H1 (cell line): ENCODE measurements around the gene LRP1. TPM values are rescaled to one million over a fixed set of nuclear protein-coding genes. Genes with fewer than 3 reads are reported as not detected.

ENCODE experiments used
- CTCF ChIA-PET: fragments of 300-600 bp; sonication (Branson Sonifier 250); formaldehyde crosslinking; loops from one replicate; lab custom pipeline; 2021; ENCODE audit not compliant: partially characterized antibody; lab: Charles Lee
- POLR2A ChIA-PET: fragments of 300-600 bp; sonication (Branson Sonifier 250); formaldehyde crosslinking; loops from one replicate; lab custom pipeline; 2021; ENCODE audit warnings: inconsistent platforms; ENCODE audit not compliant: partially characterized antibody; lab: Charles Lee
- DNase-seq, 2 experiments: peaks; one replicate each; pipeline versions ENCODE4 v3.0.0 to v3.0.0-alpha.2; 2010 to 2022; ENCODE audit warnings: low spot score in 2 of 2, low read depth in 1 of 2, mixed read lengths in 1 of 2
- FAIRE-seq: peaks from 2 replicates; lab custom pipeline; 2011; peaks lifted over from hg19 to GRCh38; lab: Jason Lieb, UNC
- H2AFZ ChIP-seq: 2 replicates; pipeline ENCODE4 v1.8.1; 2012; ENCODE audit warnings: low read length, inconsistent platforms
- H2AK5ac ChIP-seq: 2 replicates; pipeline ENCODE4 v1.6.1; 2013; ENCODE audit warnings: low read depth, low read length
- H2BK120ac ChIP-seq: replicated peaks from 2 replicates; pipeline ENCODE3; 2013; ENCODE audit warnings: low read depth, low read length, inconsistent platforms
- H2BK12ac ChIP-seq: 2 replicates; pipeline ENCODE4 v1.6.1; 2013; ENCODE audit warnings: low read depth, low read length
- H2BK15ac ChIP-seq: 2 replicates; pipeline ENCODE4 v1.6.1; 2013; ENCODE audit warnings: low read length
- H2BK20ac ChIP-seq: 2 replicates; pipeline ENCODE4 v1.6.1; 2013; ENCODE audit warnings: low read length
- H2BK5ac ChIP-seq: 2 replicates; pipeline ENCODE4 v1.6.1; 2013; ENCODE audit warnings: low read depth, low read length
- H3K14ac ChIP-seq: 2 replicates; pipeline ENCODE4 v1.6.1; 2013; ENCODE audit warnings: inconsistent platforms; ENCODE audit not compliant: insufficient read length
- H3K18ac ChIP-seq: 2 replicates; pipeline ENCODE4 v1.6.1; 2013; ENCODE audit warnings: low read length; ENCODE audit errors: extremely low read depth
- H3K23ac ChIP-seq: 2 replicates; pipeline ENCODE4 v1.6.1; 2013; ENCODE audit warnings: inconsistent platforms; ENCODE audit not compliant: insufficient read length
- H3K23me2 ChIP-seq: 2 replicates; pipeline ENCODE4 v1.6.1; 2013; ENCODE audit warnings: low read depth, low read length
- H3K27ac ChIP-seq: 2 replicates; pipeline ENCODE4 v1.6.1; 2011; ENCODE audit warnings: low read depth, low read length, inconsistent platforms
- H3K27me3 ChIP-seq, 4 experiments: replicated peaks in 1 of 4; 1 replicate in 1 of 4; 2 replicates in 3 of 4; pipeline versions ENCODE4 v1.6.1 to v1.8.1; 2011 to 2013; ENCODE audit warnings: low read length in 3 of 4, mild to moderate bottlenecking in 3 of 4, inconsistent platforms in 2 of 4, mixed read lengths in 2 of 4, moderate library complexity in 1 of 4; ENCODE audit not compliant: control insufficient read depth in 3 of 4, insufficient read depth in 3 of 4; ENCODE audit errors: extremely low read depth in 1 of 4
- H3K36me3 ChIP-seq, 4 experiments: 2 replicates each; pipeline versions ENCODE4 v1.6.1 to v1.8.1; 2011 to 2013; ENCODE audit warnings: mild to moderate bottlenecking in 4 of 4, low read length in 3 of 4, moderate library complexity in 2 of 4, control low read depth in 1 of 4, inconsistent platforms in 1 of 4; ENCODE audit not compliant: insufficient read depth in 4 of 4, control insufficient read depth in 2 of 4
- H3K4ac ChIP-seq: replicated peaks from 2 replicates; pipeline ENCODE3; 2013; ENCODE audit warnings: low read length, low read depth, mixed read lengths, inconsistent platforms; ENCODE audit not compliant: insufficient read length
- H3K4me1 ChIP-seq, 4 experiments: replicated peaks in 1 of 4; 1 replicate in 1 of 4; 2 replicates in 3 of 4; pipeline versions ENCODE4 v1.6.1 to v1.8.1; 2011 to 2013; ENCODE audit warnings: low read length in 3 of 4, inconsistent platforms in 2 of 4, mixed read lengths in 1 of 4; ENCODE audit not compliant: insufficient read depth in 4 of 4, control insufficient read depth in 3 of 4
- H3K4me2 ChIP-seq, 2 experiments: 2 replicates each; pipeline versions ENCODE4 v1.6.1 to v1.8.1; 2011 to 2013; ENCODE audit warnings: low read depth in 2 of 2, low read length in 2 of 2, control low read depth in 1 of 2, inconsistent platforms in 1 of 2, mild to moderate bottlenecking in 1 of 2; ENCODE audit not compliant: insufficient read depth in 1 of 2
- H3K4me3 ChIP-seq, 4 experiments: fragments of 200-600, 300-600 bp in 1 of 4; sonication (generic), shearing (Covaris generic), sonication (Bioruptor Twin) in 1 of 4; 2 replicates each; pipeline versions ENCODE4 v1.5.1 to v1.8.1; 2011 to 2016; ENCODE audit warnings: low read length in 4 of 4, low read depth in 3 of 4, control low read depth in 2 of 4, inconsistent platforms in 2 of 4, mild to moderate bottlenecking in 2 of 4, mixed read lengths in 1 of 4, moderate library complexity in 1 of 4; ENCODE audit not compliant: insufficient read depth in 2 of 4; ENCODE audit errors: extremely low read depth in 1 of 4
- H3K56ac ChIP-seq: replicated peaks from 2 replicates; pipeline ENCODE3; 2013; ENCODE audit warnings: low read depth, mild to moderate bottlenecking, mixed read lengths, low read length, inconsistent platforms; ENCODE audit not compliant: insufficient read length
- H3K79me1 ChIP-seq: 2 replicates; pipeline ENCODE4 v1.6.1; 2013; ENCODE audit warnings: low read depth, low read length, control low read depth
- H3K79me2 ChIP-seq, 2 experiments: 2 replicates each; pipeline versions ENCODE4 v1.6.1 to v1.8.1; 2012 to 2013; ENCODE audit warnings: low read length in 2 of 2, mild to moderate bottlenecking in 2 of 2, inconsistent platforms in 1 of 2; ENCODE audit not compliant: insufficient read depth in 2 of 2, control insufficient read depth in 1 of 2
- H3K9ac ChIP-seq, 4 experiments: replicated peaks in 1 of 4; 1 replicate in 1 of 4; 2 replicates in 3 of 4; pipeline versions ENCODE4 v1.6.1 to v1.8.1; 2011 to 2013; ENCODE audit warnings: low read depth in 3 of 4, low read length in 3 of 4, control low read depth in 2 of 4, mild to moderate bottlenecking in 2 of 4, moderate library complexity in 2 of 4, inconsistent platforms in 1 of 4; ENCODE audit errors: extremely low read depth in 1 of 4
- H3K9me3 ChIP-seq, 2 experiments: 2 replicates each; pipeline versions ENCODE4 v1.6.1 to v1.8.1; 2012 to 2013; ENCODE audit warnings: mild to moderate bottlenecking in 2 of 2, moderate library complexity in 2 of 2, control low read depth in 1 of 2, inconsistent platforms in 1 of 2, low read depth in 1 of 2, low read length in 1 of 2, mixed read lengths in 1 of 2; ENCODE audit not compliant: insufficient read depth in 2 of 2
- H4K20me1 ChIP-seq, 2 experiments: replicated peaks in 1 of 2; 2 replicates each; pipeline versions ENCODE3 to v1.8.1; 2011 to 2013; ENCODE audit warnings: inconsistent platforms in 2 of 2, low read length in 2 of 2, mild to moderate bottlenecking in 1 of 2; ENCODE audit not compliant: insufficient read depth in 2 of 2, control insufficient read depth in 1 of 2
- H4K5ac ChIP-seq: 2 replicates; pipeline ENCODE4 v1.6.1; 2013; ENCODE audit warnings: low read length, low read depth, mixed read lengths, inconsistent platforms; ENCODE audit not compliant: insufficient read length
- H4K8ac ChIP-seq: 2 replicates; pipeline ENCODE4 v1.8.0; 2013; ENCODE audit warnings: mild to moderate bottlenecking, moderate library complexity, low read length, inconsistent platforms; ENCODE audit not compliant: insufficient read depth; ENCODE audit errors: extremely low read depth
- H4K91ac ChIP-seq: replicated peaks from 2 replicates; pipeline ENCODE3; 2013; ENCODE audit warnings: low read length, mixed read lengths, inconsistent platforms; ENCODE audit not compliant: insufficient read length
- MAFK ChIP-seq: IDR thresholded peaks from 2 replicates; pipeline ENCODE4 v1.6.1; 2012; ENCODE audit warnings: low read depth, mild to moderate bottlenecking, improper control_type of control experiment, low read length
- WGBS, 2 experiments: shearing (Covaris generic) in 1 of 2; methylation state at CpG; one replicate each; pipeline versions ENCODE4 v1.1.6 to v1.1.7; 2013 to 2015; ENCODE audit warnings: low lambda C conversion rate in 2 of 2, mixed read lengths in 2 of 2, inconsistent platforms in 1 of 2, low coverage in 1 of 2, missing lambda C conversion rate in 1 of 2; ENCODE audit not compliant: insufficient replicate concordance in 2 of 2, insufficient coverage in 1 of 2, insufficient read length in 1 of 2; ENCODE audit errors: extremely low coverage in 1 of 2, missing lambda C conversion rate in 1 of 2; 5-methylcytosine and 5-hydroxymethylcytosine counted together
- polyA plus RNA-seq, 7 experiments: library from polyadenylated mRNA; depleted of rRNA in 3 of 7; stranded (reverse) in 5 of 7; unstranded in 2 of 7; fragments of >200 nt in 5 of 7; fragments of 200-250 nt in 2 of 7; gene quantifications; 1 replicate in 5 of 7; 2 replicates in 1 of 7; 4 replicates in 1 of 7; pipeline versions ENCODE4 v1.2.1 to v1.2.3, GENCODE V29; 2011 to 2013; ENCODE audit warnings: missing spikeins in 2 of 7, mixed read lengths in 2 of 7
- total RNA-seq: library from RNA; stranded (reverse); fragmentation: NEBNext Ultra II Directional; extraction: Animal tissue kit (Norgen Biotek cat#: 25700); gene quantifications from 2 replicates; pipeline ENCODE4 v1.2.1, GENCODE V29; 2021

LRP1 gene
- total and polyA plus RNA-seq, 2 of the 8 experiments (the other 6 are each of a cell fraction or from before 2014, with no cell fraction given) = 35.3 to 92.5 TPM

DNA sequence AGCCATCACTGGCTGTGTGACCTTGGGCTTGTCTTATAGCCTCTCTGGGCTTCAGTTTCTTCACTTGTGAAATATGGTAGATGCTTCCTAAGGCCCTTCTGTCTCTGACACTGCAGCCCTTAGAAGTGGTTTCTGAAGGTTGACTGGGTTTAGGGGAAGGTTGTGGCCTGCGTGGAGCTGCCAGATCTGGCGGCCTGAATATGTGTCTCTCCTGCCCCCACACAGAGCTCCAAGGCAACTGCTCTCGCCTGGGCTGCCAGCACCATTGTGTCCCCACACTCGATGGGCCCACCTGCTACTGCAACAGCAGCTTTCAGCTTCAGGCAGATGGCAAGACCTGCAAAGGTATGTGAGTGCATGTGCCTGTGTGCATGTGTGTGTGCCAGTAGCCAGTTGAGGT is 15.2 kb downstream of the LRP1 start:
- Histone ChIP-seq H3K79me1 (peaks cover 2% of the 10 kb centered on the region), H3K14ac (no peak overlapping the region), H3K4me2 (no peak overlapping the region), H3K27ac (no peak overlapping the region), H3K4me3 (no peak overlapping the region), H3K4ac (no peak overlapping the region), H4K91ac (no peak overlapping the region), H3K79me2 (peaks cover 0 to 5% of the 10 kb centered on the region in 2 experiments; a peak in 1 of 4 replicates), H2BK15ac (no peak overlapping the region), H3K9ac (no peak overlapping the region), H2AFZ (no peak overlapping the region), H2BK20ac (no peak overlapping the region), H3K27me3 (no peaks in the 10 kb centered on the region), H2BK5ac (no peak overlapping the region), H3K4me1 (peaks cover 0 to 4% (median 0%) of the 10 kb centered on the region in 4 experiments; a peak in 1 of 7 replicates), H3K9me3 (no peaks in the 10 kb centered on the region), H4K8ac (no peak overlapping the region), H4K5ac (no peak overlapping the region), H2BK120ac (no peak overlapping the region), H3K18ac (no peak overlapping the region), H3K36me3 (peaks cover 46 to 80% (median 61%) of the 10 kb centered on the region in 4 experiments), H2AK5ac (no peak overlapping the region), H4K20me1 (peaks cover 9 to 20% of the 10 kb centered on the region in 2 experiments), H3K23ac (no peak overlapping the region), H3K56ac (no peak overlapping the region), H3K23me2 (no peaks in the 10 kb centered on the region), H2BK12ac (no peak overlapping the region)
- POLR2A ChIA-PET = interaction anchor here (0.6 kb wide), 1 partner anchor 20 kb away, joined by 3 read pairs; no protein-coding TSS in a partner anchor
- 100% methylated on average over 4 of the region's 4 CpGs; no CpG with 5 or more reads in 1 of the 2 experiments for WGBS, 2 experiments
- DNase-seq = no peak
- CTCF ChIA-PET = interaction anchor here (1.0 to 4.6 kb wide), 4 partner anchors 11 to 33 kb away, joined by 3 to 29 read pairs (median 8); no protein-coding TSS in a partner anchor
- no peak for FAIRE-seq
- TF ChIP-seq MAFK = no peak
